Measurements from ENCODE around the gene IGFBP2. TPM values are rescaled to one million over a fixed set of nuclear protein-coding genes. Genes with fewer than 3 reads are reported as not detected.

The IGFBP2 gene
- total RNA-seq, 1 donor from 2014 or later, result 252 TPM

DNA sequence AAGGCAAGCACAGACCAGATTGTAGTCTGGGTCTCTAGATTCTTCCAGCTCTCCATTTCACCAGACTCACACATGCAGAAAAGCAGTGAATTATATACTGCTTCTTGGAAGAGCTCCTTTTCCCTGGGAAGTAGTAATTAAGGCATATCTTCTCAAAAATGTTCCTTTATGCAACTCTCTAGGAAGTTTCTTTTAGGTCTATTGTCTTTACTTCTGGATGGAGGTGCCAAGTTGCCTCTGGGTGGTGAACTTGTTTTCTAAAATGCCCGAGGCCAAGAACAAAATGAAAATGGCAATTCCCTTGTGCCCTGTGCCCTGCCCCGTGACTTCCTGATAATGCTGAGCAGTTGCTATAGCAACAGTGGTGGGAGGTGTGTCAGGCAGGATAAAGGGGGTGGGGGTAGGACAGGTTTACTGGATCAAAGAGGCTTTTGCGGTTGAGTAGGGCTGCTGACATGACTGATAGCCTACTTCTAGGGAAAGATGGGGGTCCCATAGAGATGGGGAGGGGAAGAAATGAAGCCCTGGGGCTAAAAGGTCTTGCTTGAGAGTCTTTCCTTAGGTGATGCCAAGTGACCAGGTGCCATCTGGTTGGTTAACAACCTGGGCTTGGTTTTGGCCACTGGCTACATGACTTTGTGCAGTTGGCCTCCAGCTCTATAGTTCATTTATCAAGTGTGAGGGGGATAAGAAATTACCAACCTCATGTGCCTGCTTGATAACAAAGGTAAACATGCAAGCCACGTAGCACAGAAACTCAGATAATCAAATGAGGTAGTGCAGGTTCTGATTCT is 11.8 kb downstream of the IGFBP2 start:
- DNase-seq (ENCODE audit: extremely low spot score, unreplicated experiment), result no peak
- Mint-ChIP-seq H3K27ac (peak overlapping the region; percentile 70), H3K4me3 (peak overlapping the region; percentile 61), H3K27me3 (no peaks in the 10 kb centered on the region), H3K9me3 (peaks cover 9% of the 10 kb centered on the region), H3K4me1 (ENCODE audit: unreplicated experiment) (peaks cover 47% of the 10 kb centered on the region), H3K36me3 (peaks cover 37% of the 10 kb centered on the region)
- TF ChIP-seq, protein P1, sequence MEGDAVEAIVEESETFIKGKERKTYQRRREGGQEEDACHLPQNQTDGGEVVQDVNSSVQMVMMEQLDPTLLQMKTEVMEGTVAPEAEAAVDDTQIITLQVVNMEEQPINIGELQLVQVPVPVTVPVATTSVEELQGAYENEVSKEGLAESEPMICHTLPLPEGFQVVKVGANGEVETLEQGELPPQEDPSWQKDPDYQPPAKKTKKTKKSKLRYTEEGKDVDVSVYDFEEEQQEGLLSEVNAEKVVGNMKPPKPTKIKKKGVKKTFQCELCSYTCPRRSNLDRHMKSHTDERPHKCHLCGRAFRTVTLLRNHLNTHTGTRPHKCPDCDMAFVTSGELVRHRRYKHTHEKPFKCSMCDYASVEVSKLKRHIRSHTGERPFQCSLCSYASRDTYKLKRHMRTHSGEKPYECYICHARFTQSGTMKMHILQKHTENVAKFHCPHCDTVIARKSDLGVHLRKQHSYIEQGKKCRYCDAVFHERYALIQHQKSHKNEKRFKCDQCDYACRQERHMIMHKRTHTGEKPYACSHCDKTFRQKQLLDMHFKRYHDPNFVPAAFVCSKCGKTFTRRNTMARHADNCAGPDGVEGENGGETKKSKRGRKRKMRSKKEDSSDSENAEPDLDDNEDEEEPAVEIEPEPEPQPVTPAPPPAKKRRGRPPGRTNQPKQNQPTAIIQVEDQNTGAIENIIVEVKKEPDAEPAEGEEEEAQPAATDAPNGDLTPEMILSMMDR (conservative IDR thresholded peaks at IDR 0.05), result no peak

DNA sequence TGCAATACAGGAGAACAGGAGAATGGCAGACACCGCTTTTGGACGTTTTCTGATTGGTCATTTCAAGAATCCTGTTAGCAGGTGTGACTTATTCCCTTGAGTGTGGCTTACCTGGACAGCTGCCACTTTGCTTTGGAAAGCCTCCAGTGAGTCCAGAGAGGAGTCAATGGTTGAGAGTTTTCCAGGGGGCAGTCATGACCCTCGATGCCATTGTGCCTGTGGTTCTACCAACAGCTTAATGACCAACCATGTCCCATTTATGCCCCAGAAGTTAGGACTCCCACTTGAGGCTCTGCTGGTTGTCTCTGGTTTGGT is 12.4 kb downstream of the IGFBP2 start:
- Mint-ChIP-seq H3K27ac (no peak overlapping the region), H3K4me3 (no peak overlapping the region), H3K36me3 (peaks cover 37% of the 10 kb centered on the region), H3K4me1 (ENCODE audit: unreplicated experiment) (peaks cover 50% of the 10 kb centered on the region), H3K27me3 (no peaks in the 10 kb centered on the region), H3K9me3 (peaks cover 9% of the 10 kb centered on the region)
- no peak for DNase-seq (ENCODE audit: extremely low spot score, unreplicated experiment)
- TF ChIP-seq, protein P1 (conservative IDR thresholded peaks at IDR 0.05), result no peak

DNA sequence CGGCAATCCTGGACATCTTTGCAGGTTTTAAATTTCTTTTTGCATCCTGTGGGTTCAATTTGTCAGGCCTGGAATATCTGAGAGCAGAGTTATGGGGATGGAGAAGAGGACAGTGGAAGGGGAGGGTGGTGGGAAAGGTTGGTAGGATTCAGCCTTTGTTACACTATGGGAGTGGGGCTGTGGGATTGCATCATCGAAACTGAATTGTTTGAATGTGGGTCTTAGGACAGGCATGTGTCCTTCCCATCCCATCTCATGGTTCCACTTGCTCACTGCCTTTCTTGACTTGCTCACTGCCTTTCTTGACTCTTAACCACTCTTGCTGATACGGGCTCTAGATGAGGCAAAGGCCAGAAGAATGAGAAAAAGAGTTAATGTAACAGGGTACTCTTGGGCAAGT is 12.9 kb downstream of the IGFBP2 start:
- Mint-ChIP-seq H3K27ac (peak overlapping the region; percentile 21), H3K4me1 (ENCODE audit: unreplicated experiment) (peaks cover 55% of the 10 kb centered on the region), H3K4me3 (no peak overlapping the region), H3K36me3 (peaks cover 39% of the 10 kb centered on the region), H3K27me3 (no peaks in the 10 kb centered on the region), H3K9me3 (peaks cover 9% of the 10 kb centered on the region)
- TF ChIP-seq, protein P1 (conservative IDR thresholded peaks at IDR 0.05), result no peak
- no peak for DNase-seq (ENCODE audit: extremely low spot score, unreplicated experiment)

DNA sequence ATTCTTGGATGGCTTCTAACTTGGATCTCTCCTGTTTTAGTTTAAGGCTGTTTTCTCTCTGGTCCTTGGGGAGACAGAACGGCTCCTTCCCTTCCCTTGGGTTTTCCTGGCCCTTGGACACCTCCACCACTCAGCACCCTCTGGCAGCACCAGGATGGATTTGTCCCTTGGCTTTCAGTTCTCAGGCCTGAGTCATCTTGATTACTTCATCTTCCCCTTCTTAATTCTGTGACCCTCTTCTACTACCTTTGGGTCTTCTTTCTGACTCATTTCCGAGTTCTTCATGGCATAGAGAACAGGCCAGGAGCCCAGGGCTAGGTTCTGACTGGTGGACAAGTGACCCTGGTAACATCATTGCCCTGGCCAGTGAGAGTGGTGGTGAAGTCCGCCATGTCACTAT is 14.9 kb downstream of the IGFBP2 start:
- TF ChIP-seq, protein P1 (conservative IDR thresholded peaks at IDR 0.05), result no peak
- DNase-seq (ENCODE audit: extremely low spot score, unreplicated experiment), result no peak
- Mint-ChIP-seq H3K27ac (no peak overlapping the region), H3K4me1 (ENCODE audit: unreplicated experiment) (peaks cover 70% of the 10 kb centered on the region), H3K4me3 (no peak overlapping the region), H3K27me3 (no peaks in the 10 kb centered on the region), H3K36me3 (peaks cover 40% of the 10 kb centered on the region), H3K9me3 (peaks cover 9% of the 10 kb centered on the region)

DNA sequence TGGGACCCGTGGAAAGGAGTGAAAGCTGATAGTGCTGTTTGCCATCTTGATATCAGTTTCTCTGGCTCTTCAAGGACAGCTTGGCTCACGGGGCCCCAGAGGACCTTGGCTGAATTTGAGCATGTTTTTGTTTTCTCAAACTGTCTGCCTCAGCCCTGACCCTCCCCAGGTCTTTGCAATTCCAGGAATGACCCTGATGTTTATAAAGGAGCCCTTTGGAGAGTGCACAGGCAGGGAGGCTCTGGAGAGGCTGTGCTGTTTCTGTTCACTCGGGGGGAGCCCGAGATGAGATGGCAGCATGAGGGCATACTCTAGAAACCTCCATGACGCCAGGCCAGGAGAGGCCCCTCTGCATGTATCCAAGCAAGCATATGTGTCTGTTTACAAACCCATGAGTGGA is 16.4 kb downstream of the IGFBP2 start:
- H3K36me3 Mint-ChIP-seq, result peaks cover 36% of the 10 kb centered on the region
- TF ChIP-seq, protein P1 (conservative IDR thresholded peaks at IDR 0.05), result no peak
- DNase-seq (ENCODE audit: extremely low spot score, unreplicated experiment), result no peak
- no peak overlapping the region for H3K27ac Mint-ChIP-seq
- H3K27me3 Mint-ChIP-seq, result no peaks in the 10 kb centered on the region
- H3K4me3 Mint-ChIP-seq, result no peak overlapping the region
- peaks cover 9% of the 10 kb centered on the region for H3K9me3 Mint-ChIP-seq
- peaks cover 68% of the 10 kb centered on the region for H3K4me1 Mint-ChIP-seq (ENCODE audit: unreplicated experiment)

Measured in type B pancreatic cell (in vitro differentiated cells).